H1 (cell line): ENCODE results near the gene SEC31A. TPM values are rescaled to one million over a fixed set of nuclear protein-coding genes. Genes with fewer than 3 reads are reported as not detected.

Experiments
- CTCF ChIA-PET: fragments of 300-600 bp; sonication (Branson Sonifier 250); formaldehyde crosslinking; loops from one replicate; lab custom pipeline; 2021; ENCODE audit not compliant: partially characterized antibody; lab: Charles Lee
- POLR2A ChIA-PET: fragments of 300-600 bp; sonication (Branson Sonifier 250); formaldehyde crosslinking; loops from one replicate; lab custom pipeline; 2021; ENCODE audit warnings: inconsistent platforms; ENCODE audit not compliant: partially characterized antibody; lab: Charles Lee
- DNase-seq, 2 experiments: peaks; one replicate each; pipeline versions ENCODE4 v3.0.0 to v3.0.0-alpha.2; 2010 to 2022; ENCODE audit warnings: low spot score in 2 of 2, low read depth in 1 of 2, mixed read lengths in 1 of 2
- FAIRE-seq: peaks from 2 replicates; lab custom pipeline; 2011; peaks lifted over from hg19 to GRCh38; lab: Jason Lieb, UNC
- H2AFZ ChIP-seq: 2 replicates; pipeline ENCODE4 v1.8.1; 2012; ENCODE audit warnings: low read length, inconsistent platforms
- H2AK5ac ChIP-seq: 2 replicates; pipeline ENCODE4 v1.6.1; 2013; ENCODE audit warnings: low read depth, low read length
- H2BK120ac ChIP-seq: replicated peaks from 2 replicates; pipeline ENCODE3; 2013; ENCODE audit warnings: low read depth, low read length, inconsistent platforms
- H2BK12ac ChIP-seq: 2 replicates; pipeline ENCODE4 v1.6.1; 2013; ENCODE audit warnings: low read depth, low read length
- H2BK15ac ChIP-seq: 2 replicates; pipeline ENCODE4 v1.6.1; 2013; ENCODE audit warnings: low read length
- H2BK20ac ChIP-seq: 2 replicates; pipeline ENCODE4 v1.6.1; 2013; ENCODE audit warnings: low read length
- H2BK5ac ChIP-seq: 2 replicates; pipeline ENCODE4 v1.6.1; 2013; ENCODE audit warnings: low read depth, low read length
- H3K14ac ChIP-seq: 2 replicates; pipeline ENCODE4 v1.6.1; 2013; ENCODE audit warnings: inconsistent platforms; ENCODE audit not compliant: insufficient read length
- H3K18ac ChIP-seq: 2 replicates; pipeline ENCODE4 v1.6.1; 2013; ENCODE audit warnings: low read length; ENCODE audit errors: extremely low read depth
- H3K23ac ChIP-seq: 2 replicates; pipeline ENCODE4 v1.6.1; 2013; ENCODE audit warnings: inconsistent platforms; ENCODE audit not compliant: insufficient read length
- H3K23me2 ChIP-seq: 2 replicates; pipeline ENCODE4 v1.6.1; 2013; ENCODE audit warnings: low read depth, low read length
- H3K27ac ChIP-seq: 2 replicates; pipeline ENCODE4 v1.6.1; 2011; ENCODE audit warnings: low read depth, low read length, inconsistent platforms
- H3K27me3 ChIP-seq, 4 experiments: replicated peaks in 1 of 4; 1 replicate in 1 of 4; 2 replicates in 3 of 4; pipeline versions ENCODE4 v1.6.1 to v1.8.1; 2011 to 2013; ENCODE audit warnings: low read length in 3 of 4, mild to moderate bottlenecking in 3 of 4, inconsistent platforms in 2 of 4, mixed read lengths in 2 of 4, moderate library complexity in 1 of 4; ENCODE audit not compliant: control insufficient read depth in 3 of 4, insufficient read depth in 3 of 4; ENCODE audit errors: extremely low read depth in 1 of 4
- H3K36me3 ChIP-seq, 4 experiments: 2 replicates each; pipeline versions ENCODE4 v1.6.1 to v1.8.1; 2011 to 2013; ENCODE audit warnings: mild to moderate bottlenecking in 4 of 4, low read length in 3 of 4, moderate library complexity in 2 of 4, control low read depth in 1 of 4, inconsistent platforms in 1 of 4; ENCODE audit not compliant: insufficient read depth in 4 of 4, control insufficient read depth in 2 of 4
- H3K4ac ChIP-seq: replicated peaks from 2 replicates; pipeline ENCODE3; 2013; ENCODE audit warnings: low read length, low read depth, mixed read lengths, inconsistent platforms; ENCODE audit not compliant: insufficient read length
- H3K4me1 ChIP-seq, 4 experiments: replicated peaks in 1 of 4; 1 replicate in 1 of 4; 2 replicates in 3 of 4; pipeline versions ENCODE4 v1.6.1 to v1.8.1; 2011 to 2013; ENCODE audit warnings: low read length in 3 of 4, inconsistent platforms in 2 of 4, mixed read lengths in 1 of 4; ENCODE audit not compliant: insufficient read depth in 4 of 4, control insufficient read depth in 3 of 4
- H3K4me2 ChIP-seq, 2 experiments: 2 replicates each; pipeline versions ENCODE4 v1.6.1 to v1.8.1; 2011 to 2013; ENCODE audit warnings: low read depth in 2 of 2, low read length in 2 of 2, control low read depth in 1 of 2, inconsistent platforms in 1 of 2, mild to moderate bottlenecking in 1 of 2; ENCODE audit not compliant: insufficient read depth in 1 of 2
- H3K4me3 ChIP-seq, 4 experiments: fragments of 200-600, 300-600 bp in 1 of 4; sonication (generic), shearing (Covaris generic), sonication (Bioruptor Twin) in 1 of 4; 2 replicates each; pipeline versions ENCODE4 v1.5.1 to v1.8.1; 2011 to 2016; ENCODE audit warnings: low read length in 4 of 4, low read depth in 3 of 4, control low read depth in 2 of 4, inconsistent platforms in 2 of 4, mild to moderate bottlenecking in 2 of 4, mixed read lengths in 1 of 4, moderate library complexity in 1 of 4; ENCODE audit not compliant: insufficient read depth in 2 of 4; ENCODE audit errors: extremely low read depth in 1 of 4
- H3K56ac ChIP-seq: replicated peaks from 2 replicates; pipeline ENCODE3; 2013; ENCODE audit warnings: low read depth, mild to moderate bottlenecking, mixed read lengths, low read length, inconsistent platforms; ENCODE audit not compliant: insufficient read length
- H3K79me1 ChIP-seq: 2 replicates; pipeline ENCODE4 v1.6.1; 2013; ENCODE audit warnings: low read depth, low read length, control low read depth
- H3K79me2 ChIP-seq, 2 experiments: 2 replicates each; pipeline versions ENCODE4 v1.6.1 to v1.8.1; 2012 to 2013; ENCODE audit warnings: low read length in 2 of 2, mild to moderate bottlenecking in 2 of 2, inconsistent platforms in 1 of 2; ENCODE audit not compliant: insufficient read depth in 2 of 2, control insufficient read depth in 1 of 2
- H3K9ac ChIP-seq, 4 experiments: replicated peaks in 1 of 4; 1 replicate in 1 of 4; 2 replicates in 3 of 4; pipeline versions ENCODE4 v1.6.1 to v1.8.1; 2011 to 2013; ENCODE audit warnings: low read depth in 3 of 4, low read length in 3 of 4, control low read depth in 2 of 4, mild to moderate bottlenecking in 2 of 4, moderate library complexity in 2 of 4, inconsistent platforms in 1 of 4; ENCODE audit errors: extremely low read depth in 1 of 4
- H3K9me3 ChIP-seq, 2 experiments: 2 replicates each; pipeline versions ENCODE4 v1.6.1 to v1.8.1; 2012 to 2013; ENCODE audit warnings: mild to moderate bottlenecking in 2 of 2, moderate library complexity in 2 of 2, control low read depth in 1 of 2, inconsistent platforms in 1 of 2, low read depth in 1 of 2, low read length in 1 of 2, mixed read lengths in 1 of 2; ENCODE audit not compliant: insufficient read depth in 2 of 2
- H4K20me1 ChIP-seq, 2 experiments: replicated peaks in 1 of 2; 2 replicates each; pipeline versions ENCODE3 to v1.8.1; 2011 to 2013; ENCODE audit warnings: inconsistent platforms in 2 of 2, low read length in 2 of 2, mild to moderate bottlenecking in 1 of 2; ENCODE audit not compliant: insufficient read depth in 2 of 2, control insufficient read depth in 1 of 2
- H4K5ac ChIP-seq: 2 replicates; pipeline ENCODE4 v1.6.1; 2013; ENCODE audit warnings: low read length, low read depth, mixed read lengths, inconsistent platforms; ENCODE audit not compliant: insufficient read length
- H4K8ac ChIP-seq: 2 replicates; pipeline ENCODE4 v1.8.0; 2013; ENCODE audit warnings: mild to moderate bottlenecking, moderate library complexity, low read length, inconsistent platforms; ENCODE audit not compliant: insufficient read depth; ENCODE audit errors: extremely low read depth
- H4K91ac ChIP-seq: replicated peaks from 2 replicates; pipeline ENCODE3; 2013; ENCODE audit warnings: low read length, mixed read lengths, inconsistent platforms; ENCODE audit not compliant: insufficient read length
- BACH1 ChIP-seq: IDR thresholded peaks from 2 replicates; pipeline ENCODE4 v1.6.1; 2012; ENCODE audit warnings: low read length, improper control_type of control experiment
- CEBPB ChIP-seq: IDR thresholded peaks from 2 replicates; pipeline ENCODE4 v1.6.1; 2012; ENCODE audit warnings: low read depth, low read length
- CTBP2 ChIP-seq: IDR thresholded peaks from 2 replicates; pipeline ENCODE4 v1.7.0; 2011; ENCODE audit warnings: borderline replicate concordance, mild to moderate bottlenecking, moderate library complexity, mixed read lengths, low read length; ENCODE audit not compliant: insufficient read depth, insufficient read length
- E2F6 ChIP-seq: IDR thresholded peaks from 2 replicates; pipeline ENCODE4 v1.6.1; 2012; ENCODE audit warnings: inconsistent platforms
- KDM5A ChIP-seq: fragments of 200-600 bp; IDR thresholded peaks from 2 replicates; pipeline ENCODE4 v1.7.1; 2012; ENCODE audit warnings: mild to moderate bottlenecking, low read length, inconsistent platforms, mixed read lengths
- NRF1 ChIP-seq: IDR thresholded peaks from 2 replicates; pipeline ENCODE4 v1.6.1; 2011; ENCODE audit warnings: mild to moderate bottlenecking, low read depth, low read length, improper control_type of control experiment
- POLR2A ChIP-seq, 2 experiments: IDR thresholded peaks; 1 replicate in 1 of 2; 2 replicates in 1 of 2; pipeline ENCODE4 v1.6.1; 2011; ENCODE audit warnings: low read depth in 2 of 2, low read length in 2 of 2, mild to moderate bottlenecking in 2 of 2; ENCODE audit errors: control extremely low read depth in 1 of 2
- RBBP5 ChIP-seq: IDR thresholded peaks from 2 replicates; pipeline ENCODE4 v1.7.1; 2012; ENCODE audit warnings: low read depth, mild to moderate bottlenecking, inconsistent platforms, low read length, moderate library complexity, borderline replicate concordance
- SIN3A ChIP-seq, 2 experiments: IDR thresholded peaks in 1 of 2; conservative IDR thresholded peaks in 1 of 2; 2 replicates each; pipeline ENCODE4 v1.6.1; 2011 to 2012; ENCODE audit warnings: low read length in 2 of 2, improper control_type of control experiment in 1 of 2, low read depth in 1 of 2, mild to moderate bottlenecking in 1 of 2
- SUZ12 ChIP-seq: fragments of 200-600 bp; sonication (generic); IDR thresholded peaks from 2 replicates; pipeline ENCODE4 v1.6.1; 2012; ENCODE audit warnings: mild to moderate bottlenecking, inconsistent platforms, low read length, moderate library complexity, mixed read lengths
- ZNF274 ChIP-seq: IDR thresholded peaks from 2 replicates; pipeline ENCODE4 v1.7.0; 2012; ENCODE audit warnings: low read length, borderline replicate concordance; ENCODE audit errors: extremely low read depth
- WGBS, 2 experiments: shearing (Covaris generic) in 1 of 2; methylation state at CpG; one replicate each; pipeline versions ENCODE4 v1.1.6 to v1.1.7; 2013 to 2015; ENCODE audit warnings: low lambda C conversion rate in 2 of 2, mixed read lengths in 2 of 2, inconsistent platforms in 1 of 2, low coverage in 1 of 2, missing lambda C conversion rate in 1 of 2; ENCODE audit not compliant: insufficient replicate concordance in 2 of 2, insufficient coverage in 1 of 2, insufficient read length in 1 of 2; ENCODE audit errors: extremely low coverage in 1 of 2, missing lambda C conversion rate in 1 of 2; 5-methylcytosine and 5-hydroxymethylcytosine counted together
- polyA plus RNA-seq, 7 experiments: library from polyadenylated mRNA; depleted of rRNA in 3 of 7; stranded (reverse) in 5 of 7; unstranded in 2 of 7; fragments of >200 nt in 5 of 7; fragments of 200-250 nt in 2 of 7; gene quantifications; 1 replicate in 5 of 7; 2 replicates in 1 of 7; 4 replicates in 1 of 7; pipeline versions ENCODE4 v1.2.1 to v1.2.3, GENCODE V29; 2011 to 2013; ENCODE audit warnings: missing spikeins in 2 of 7, mixed read lengths in 2 of 7
- total RNA-seq: library from RNA; stranded (reverse); fragmentation: NEBNext Ultra II Directional; extraction: Animal tissue kit (Norgen Biotek cat#: 25700); gene quantifications from 2 replicates; pipeline ENCODE4 v1.2.1, GENCODE V29; 2021

Gene SEC31A
- total and polyA plus RNA-seq, 2 of the 8 experiments (the other 6 are each of a cell fraction or from before 2014, with no cell fraction given) = 112 to 125 TPM

- no peak for FAIRE-seq
- CTCF ChIA-PET = interaction anchor here (1.1 to 3.3 kb wide), 10 partner anchors 9 to 77 kb away, joined by 3 to 16 read pairs (median 4); no protein-coding TSS in a partner anchor
- no peak for TF ChIP-seq POLR2A (IDR thresholded peaks at IDR 0.05; ENCODE audit: control extremely low read depth in 1 of 2, low read depth in 2 of 2, low read length in 2 of 2)
- TF ChIP-seq SUZ12 = peak; percentile 34; the same call in 1 of the 2 replicates
- no peak for TF ChIP-seq E2F6
- TF ChIP-seq SIN3A (conservative IDR thresholded peaks at IDR 0.05 in 1 of 2, IDR thresholded peaks at IDR 0.05 in 1 of 2; ENCODE audit: low read depth in 1 of 2, low read length in 2 of 2) = no peak
- TF ChIP-seq NRF1 = no peak
- no peak for TF ChIP-seq KDM5A
- TF ChIP-seq BACH1 = no peak
- no peak for TF ChIP-seq RBBP5
- TF ChIP-seq CEBPB = no peak
- TF ChIP-seq CTBP2 = no peak
- no peak for TF ChIP-seq ZNF274
These were observed 91.7 kb downstream of the SEC31A start for GRCh38 chr4:82799006-82799881.

More at GRCh38 chr4:82799006-82799881, 91.7 kb downstream of the SEC31A start:
- peak overlapping the region; percentile 24 to 79 (median 42) for H3K4me3 ChIP-seq
- POLR2A ChIA-PET = interaction anchor here (0.6 to 1.7 kb wide), 6 partner anchors 11 to 370 kb away, joined by 3 to 5 read pairs (median 4); no protein-coding TSS in a partner anchor
- H4K8ac ChIP-seq = no peak overlapping the region
- H3K9me3 ChIP-seq = no peaks in the 10 kb centered on the region
- no peak overlapping the region for H2AK5ac ChIP-seq
- H3K79me1 ChIP-seq = no peaks in the 10 kb centered on the region
- H3K56ac ChIP-seq = no peak overlapping the region
- H3K4me2 ChIP-seq = peak overlapping the region; percentile 83 to 90
- no peak overlapping the region for H2AFZ ChIP-seq
- H3K23me2 ChIP-seq = peaks cover 17% of the 10 kb centered on the region; the same call in 1 of the 2 replicates
- no peak overlapping the region for H2BK5ac ChIP-seq
- H2BK12ac ChIP-seq = no peak overlapping the region
- no peak overlapping the region for H3K4ac ChIP-seq
- peaks cover 60 to 86% (median 77%) of the 10 kb centered on the region in 4 experiments for H3K27me3 ChIP-seq
- H3K9ac ChIP-seq = no peak overlapping the region; a peak in 1 of 7 replicates
- no peak overlapping the region for H4K5ac ChIP-seq
- H4K91ac ChIP-seq = no peak overlapping the region
- H4K20me1 ChIP-seq = peaks cover 7 to 9% of the 10 kb centered on the region in 2 experiments
- no peak overlapping the region; the same call in 1 of the 2 replicates for H3K18ac ChIP-seq
- no peak overlapping the region for H2BK20ac ChIP-seq
- H2BK15ac ChIP-seq = no peak overlapping the region
- whole genome bisulfite sequencing, 2 experiments = 15% methylated on average over 24 of the region's 25 CpGs; no CpG with 5 or more reads in 1 of the 2 experiments
- H3K27ac ChIP-seq = no peak overlapping the region
- no peak for DNase-seq
- no peak overlapping the region for H2BK120ac ChIP-seq
- H3K4me1 ChIP-seq = peaks cover 0 to 12% (median 3%) of the 10 kb centered on the region in 4 experiments
- H3K14ac ChIP-seq = no peak overlapping the region
- no peaks in the 10 kb centered on the region for H3K36me3 ChIP-seq
- no peak overlapping the region for H3K23ac ChIP-seq
- H3K79me2 ChIP-seq = no peaks in the 10 kb centered on the region
